ENCODE data around the gene TMEM151A. TPM values are rescaled to one million over a fixed set of nuclear protein-coding genes. Genes with fewer than 3 reads are reported as not detected.

TMEM151A gene
- total RNA-seq, 1 experiment from 2014 or later, result 1.4 TPM

DNA sequence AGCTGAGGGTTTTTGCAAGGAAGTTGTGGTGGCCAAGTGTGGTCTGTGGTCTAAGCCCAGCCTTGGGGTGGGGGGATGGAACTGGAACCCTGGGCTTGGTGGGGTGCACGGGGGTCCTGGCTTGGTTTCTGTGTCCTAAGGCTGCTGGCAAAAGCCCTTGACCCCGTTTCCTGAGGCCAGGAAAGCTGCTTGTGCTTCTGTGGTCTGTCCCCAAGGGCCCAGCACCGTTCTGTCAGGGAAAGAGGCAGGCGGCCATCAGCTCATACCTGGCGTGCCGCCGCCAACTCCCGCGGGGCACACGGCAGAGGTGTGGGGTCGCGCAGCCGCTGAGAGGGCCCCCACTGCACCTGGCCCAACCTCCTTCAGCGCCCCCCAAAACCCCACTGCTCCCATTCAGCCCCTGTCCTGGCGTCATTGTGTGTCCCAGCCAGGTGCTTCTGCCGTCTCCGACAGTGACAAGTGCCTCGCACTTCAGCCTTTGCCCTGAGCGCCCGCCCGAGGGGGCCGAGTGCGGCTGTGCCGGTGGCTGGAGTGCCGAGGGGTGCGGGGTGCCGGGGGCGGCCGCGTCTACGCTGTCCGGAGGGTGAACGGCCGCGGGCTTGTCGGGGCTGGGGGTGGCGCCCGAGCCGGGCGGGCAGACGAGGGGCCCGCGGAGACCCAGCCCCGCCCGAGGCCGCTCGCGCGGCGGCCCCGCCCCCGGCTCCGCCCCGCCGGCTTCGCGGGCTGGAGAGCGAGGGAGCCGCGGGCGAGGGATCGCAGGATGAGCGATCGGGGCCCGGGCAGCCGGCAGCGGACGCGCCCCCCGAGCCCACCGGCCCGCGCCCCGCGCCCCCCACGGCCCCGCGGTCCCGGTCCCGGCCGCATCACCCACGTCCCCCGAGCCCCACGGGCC lies 14.0 kb upstream of the TMEM151A start, which contains the start of gene CNIH2:
CNIH2 (plus strand) TSS at position 705 of the 892 bp plus-strand sequence. CDS start 282 bp downstream, outside the sequence.
- no TSS peak for BruUV-seq (replicated peaks)
- H3K27me3 Mint-ChIP-seq (ENCODE audit: unreplicated experiment), result peaks cover 29% of the 10 kb centered on the region
- peaks cover 15% of the 10 kb centered on the region for H3K4me1 Mint-ChIP-seq (ENCODE audit: low read depth, unreplicated experiment)
- peak within 1 kb of the TSS; percentile 66 for H3K27ac Mint-ChIP-seq (ENCODE audit: unreplicated experiment)
- H3K4me3 Mint-ChIP-seq (ENCODE audit: low read depth, unreplicated experiment), result peak within 1 kb of the TSS; percentile 49
- CTCF ChIA-PET, result no interaction called here
- intact Hi-C loops (cut with micrococcal nuclease; ENCODE audit: unreplicated experiment), result no loop called here
- DNase-seq, result peak; percentile 33
- no peak for TF ChIP-seq CTCF (IDR thresholded peaks at IDR 0.05; ENCODE audit: unreplicated experiment)
- peaks cover 54% of the 10 kb centered on the region for H3K36me3 Mint-ChIP-seq (ENCODE audit: insufficient read depth, unreplicated experiment)
- H3K9me3 Mint-ChIP-seq (ENCODE audit: low read depth, unreplicated experiment), result no peaks in the 10 kb centered on the region

- intact Hi-C loops (cut with micrococcal nuclease; ENCODE audit: unreplicated experiment), result no loop called here
- DNase-seq, result no peak
- no TSS peak for BruUV-seq (replicated peaks)
- Mint-ChIP-seq H3K4me1 (ENCODE audit: low read depth, unreplicated experiment) (peaks cover 15% of the 10 kb centered on the region), H3K27ac (ENCODE audit: unreplicated experiment) (peak overlapping the region; percentile 66), H3K36me3 (ENCODE audit: insufficient read depth, unreplicated experiment) (peaks cover 62% of the 10 kb centered on the region), H3K27me3 (ENCODE audit: unreplicated experiment) (peaks cover 29% of the 10 kb centered on the region), H3K4me3 (ENCODE audit: low read depth, unreplicated experiment) (peak overlapping the region; percentile 49), H3K9me3 (ENCODE audit: low read depth, unreplicated experiment) (no peaks in the 10 kb centered on the region)
- CTCF ChIA-PET, result no interaction called here
- TF ChIP-seq CTCF (IDR thresholded peaks at IDR 0.05; ENCODE audit: unreplicated experiment), result no peak
These were observed 13.2 kb upstream of the TMEM151A start for GRCh38 chr11:66278363-66279091.

GRCh38 chr11:66279092-66279734 lies 12.5 kb upstream of the TMEM151A start:
- no peak for TF ChIP-seq CTCF (IDR thresholded peaks at IDR 0.05; ENCODE audit: unreplicated experiment)
- BruUV-seq (replicated peaks), result no TSS peak
- Mint-ChIP-seq H3K4me3 (ENCODE audit: low read depth, unreplicated experiment) (peak overlapping the region; percentile 49), H3K9me3 (ENCODE audit: low read depth, unreplicated experiment) (no peaks in the 10 kb centered on the region), H3K27ac (ENCODE audit: unreplicated experiment) (peak overlapping the region; percentile 66), H3K36me3 (ENCODE audit: insufficient read depth, unreplicated experiment) (peaks cover 58% of the 10 kb centered on the region), H3K4me1 (ENCODE audit: low read depth, unreplicated experiment) (peaks cover 15% of the 10 kb centered on the region), H3K27me3 (ENCODE audit: unreplicated experiment) (peaks cover 29% of the 10 kb centered on the region)
- intact Hi-C loops (cut with micrococcal nuclease; ENCODE audit: unreplicated experiment), result no loop called here
- no peak for DNase-seq
- CTCF ChIA-PET, result no interaction called here

DNA sequence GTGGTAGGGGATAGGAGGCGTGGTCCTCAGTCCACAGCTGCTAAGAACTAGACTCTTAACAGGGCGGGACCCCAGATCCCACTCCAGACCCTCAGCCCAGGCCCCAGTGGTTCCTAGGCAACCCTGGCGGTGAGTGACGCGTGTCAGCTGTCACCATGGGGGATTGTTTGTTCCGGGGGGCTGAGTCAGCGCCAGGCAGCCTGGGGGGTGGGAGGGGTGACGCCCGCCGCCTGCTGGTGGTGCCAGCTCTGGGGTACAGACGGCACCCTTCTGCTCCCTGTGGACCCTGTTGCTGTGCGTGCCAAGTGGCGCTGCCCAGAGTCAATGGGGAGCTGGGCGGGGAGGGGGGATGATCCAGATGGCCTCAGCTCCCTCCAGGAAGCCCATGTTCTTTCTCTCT lies 11.3 kb upstream of the TMEM151A start:
- H3K4me1 Mint-ChIP-seq (ENCODE audit: low read depth, unreplicated experiment), result peaks cover 15% of the 10 kb centered on the region
- H3K27me3 Mint-ChIP-seq (ENCODE audit: unreplicated experiment), result peaks cover 29% of the 10 kb centered on the region
- no peaks in the 10 kb centered on the region for H3K9me3 Mint-ChIP-seq (ENCODE audit: low read depth, unreplicated experiment)
- H3K36me3 Mint-ChIP-seq (ENCODE audit: insufficient read depth, unreplicated experiment), result peaks cover 49% of the 10 kb centered on the region
- TF ChIP-seq CTCF (IDR thresholded peaks at IDR 0.05; ENCODE audit: unreplicated experiment), result no peak
- no peak for DNase-seq
- H3K4me3 Mint-ChIP-seq (ENCODE audit: low read depth, unreplicated experiment), result no peak overlapping the region
- CTCF ChIA-PET, result no interaction called here
- H3K27ac Mint-ChIP-seq (ENCODE audit: unreplicated experiment), result no peak overlapping the region
- intact Hi-C loops (cut with micrococcal nuclease; ENCODE audit: unreplicated experiment), result no loop called here
- no TSS peak for BruUV-seq (replicated peaks)
